A549 (cell line): ENCODE data around the gene CCL4. TPM values are rescaled to one million over a fixed set of nuclear protein-coding genes. Genes with fewer than 3 reads are reported as not detected.

ENCODE experiments used
- ATAC-seq, 2 experiments: fragments of 200-7000 bp in 1 of 2; fragments of >200 bp in 1 of 2; cut with Nextera tagmentation in 1 of 2; cut with Tn5 transposase in 1 of 2; 3 replicates each; pipeline versions ENCODE4 v1.8.0 to v1.9.1; 2018 to 2020; ENCODE audit warnings: mild to moderate bottlenecking in 1 of 2, moderate library complexity in 1 of 2
- CTCF ChIA-PET: fragments of 300-600 bp; sonication (Branson Sonifier 250); formaldehyde crosslinking; extraction: SDS; loops from one replicate; lab custom pipeline; 2021; ENCODE audit warnings: antibody characterized with exemption, inconsistent platforms; lab: Yijun Ruan, JAX
- POLR2A ChIA-PET: fragments of 350-600 bp; formaldehyde crosslinking; extraction: SDS; loops from one replicate; lab custom pipeline; 2021; ENCODE audit warnings: antibody characterized with exemption, inconsistent platforms; lab: Yijun Ruan, JAX
- DNase-seq, 2 experiments: peaks; one replicate each; pipeline versions ENCODE4 v3.0.0 to v3.0.0-alpha.2; 2011 to 2016; ENCODE audit warnings: low read depth in 1 of 2, low spot score in 1 of 2
- FAIRE-seq: peaks from 2 replicates; lab custom pipeline; 2011; peaks lifted over from hg19 to GRCh38; lab: Jason Lieb, UNC
- H3K27ac ChIP-seq, 2 experiments: fragments of >200 bp; sonication (Bioruptor Twin); formaldehyde crosslinking; 3 replicates each; pipeline ENCODE4 v1.5.1; 2016 to 2017
- H3K4me1 ChIP-seq: fragments of >200 bp; sonication (Bioruptor Twin); formaldehyde crosslinking; 3 replicates; pipeline ENCODE4 v1.6.1; 2016
- H3K4me2 ChIP-seq: fragments of >200 bp; sonication (Bioruptor Twin); formaldehyde crosslinking; 3 replicates; pipeline ENCODE4 v1.6.1; 2016
- H3K4me3 ChIP-seq: fragments of >200 bp; sonication (Bioruptor Twin); formaldehyde crosslinking; 3 replicates; pipeline ENCODE4 v1.5.1; 2016
- H3K9me3 ChIP-seq: fragments of >200 bp; sonication (Bioruptor Twin); formaldehyde crosslinking; 3 replicates; pipeline ENCODE4 v1.6.1; 2016
- BHLHE40 ChIP-seq: IDR thresholded peaks from 2 replicates; pipeline ENCODE4 v1.6.1; 2012; ENCODE audit warnings: low read depth, low read length, inconsistent platforms
- CBX2 ChIP-seq: fragments of 200-600 bp; sonication (generic); IDR thresholded peaks from 2 replicates; pipeline ENCODE4 v1.6.1; 2016; ENCODE audit warnings: low read depth, mild to moderate bottlenecking, borderline replicate concordance
- CBX8 ChIP-seq: fragments of 200-600 bp; sonication (generic); IDR thresholded peaks from 2 replicates; pipeline ENCODE4 v1.6.1; 2016
- CEBPB ChIP-seq, 2 experiments: fragments of >200 bp in 1 of 2; sonication (Bioruptor Twin) in 1 of 2; formaldehyde crosslinking in 1 of 2; IDR thresholded peaks; 2 replicates each; pipeline ENCODE4 v1.6.1; 2012 to 2016
- CTCF ChIP-seq: fragments of >200 bp; sonication (Bioruptor Twin); formaldehyde crosslinking; IDR thresholded peaks from 3 replicates; pipeline ENCODE4 v1.5.1; 2016
- E2F6 ChIP-seq: IDR thresholded peaks from 2 replicates; pipeline ENCODE4 v1.6.1; 2012; ENCODE audit warnings: low read depth, borderline replicate concordance
- EHF ChIP-seq: fragments of 250-450 bp; sonication (Bioruptor Pico); IDR thresholded peaks from 2 replicates; pipeline ENCODE4 v1.5.0; 2020; ENCODE audit warnings: mild to moderate bottlenecking
- FOSB ChIP-seq: fragments of 250-450 bp; sonication (Bioruptor Pico); IDR thresholded peaks from 2 replicates; pipeline ENCODE4 v1.5.0; 2020; ENCODE audit warnings: mild to moderate bottlenecking, moderate library complexity
- HES2 ChIP-seq: fragments of >200 bp; sonication (Bioruptor Twin); formaldehyde crosslinking; IDR thresholded peaks from 2 replicates; pipeline ENCODE4 v1.6.1; 2016
- JUNB ChIP-seq: fragments of >200 bp; sonication (Bioruptor Twin); formaldehyde crosslinking; IDR thresholded peaks from 2 replicates; pipeline ENCODE4 v1.6.1; 2016
- MYC ChIP-seq: IDR thresholded peaks from 2 replicates; pipeline ENCODE4 v1.6.1; 2012; ENCODE audit warnings: mild to moderate bottlenecking, inconsistent platforms, low read length, improper control_type of control experiment, borderline replicate concordance
- NFE2L2 ChIP-seq: fragments of 150-350 bp; conservative IDR thresholded peaks from 2 replicates; pipeline ENCODE4 v1.6.1; 2014; ENCODE audit warnings: low read length
- PHF8 ChIP-seq: fragments of 200-600 bp; sonication (generic); IDR thresholded peaks from 2 replicates; pipeline ENCODE4 v1.6.1; 2016; ENCODE audit warnings: low read depth, mild to moderate bottlenecking, antibody characterized with exemption, moderate library complexity, borderline replicate concordance
- POLR2A ChIP-seq: IDR thresholded peaks from 2 replicates; pipeline ENCODE4 v1.6.1; 2012; ENCODE audit warnings: mild to moderate bottlenecking, low read length
- SMC3 ChIP-seq: fragments of >200 bp; sonication (Bioruptor Twin); formaldehyde crosslinking; IDR thresholded peaks from 3 replicates; pipeline ENCODE4 v1.6.1; 2018; ENCODE audit warnings: inconsistent platforms
- TFCP2L1 ChIP-seq: fragments of 250-450 bp; sonication (Bioruptor Pico); IDR thresholded peaks from 2 replicates; pipeline ENCODE4 v1.5.0; 2021; ENCODE audit warnings: mild to moderate bottlenecking
- WGBS: methylation state at CpG from one replicate; pipeline ENCODE4 v1.1.6; 2017; ENCODE audit errors: missing lambda C conversion rate; 5-methylcytosine and 5-hydroxymethylcytosine counted together
- polyA plus RNA-seq, 4 experiments: library from polyadenylated mRNA; depleted of rRNA in 3 of 4; stranded (reverse); fragments of >200 nt; fragmentation: RNase III in 1 of 4; extraction: RNeasy Plus Mini Kit Qiagen cat#74134 plus additional on column Dnase treatment in 1 of 4; gene quantifications; 2 replicates in 3 of 4; 3 replicates in 1 of 4; pipeline ENCODE4 v1.2.3, GENCODE V29; 2011 to 2017
- TF ChIP-seq, protein P1 (sequence below): fragments of 450-650 bp; IDR thresholded peaks from 2 replicates; pipeline ENCODE4 v1.6.1; 2014; ENCODE audit warnings: antibody characterized with exemption
- TF ChIP-seq, protein P2 (sequence below): fragments of 250-450 bp; sonication (Bioruptor Pico); IDR thresholded peaks from 2 replicates; pipeline ENCODE4 v1.5.0; 2021; ENCODE audit warnings: mild to moderate bottlenecking, moderate library complexity, borderline replicate concordance
- TF ChIP-seq, protein P3 (sequence below): fragments of 200-600 bp; sonication (generic); IDR thresholded peaks from 2 replicates; pipeline ENCODE4 v1.6.1; 2016; ENCODE audit warnings: antibody characterized with exemption, mild to moderate bottlenecking, moderate library complexity

The CCL4 gene
- polyA plus RNA-seq, 2 of the 4 experiments (the other 2 are of a cell fraction) = not detected

GRCh38 chr17:36066365-36066985 is 37.2 kb upstream of the CCL4 start:
- Histone ChIP-seq H3K27ac (no peak overlapping the region), H3K4me1 (no peaks in the 10 kb centered on the region), H3K9me3 (no peaks in the 10 kb centered on the region), H3K4me2 (no peak overlapping the region), H3K4me3 (no peak overlapping the region)
- FAIRE-seq (no peak), ATAC-seq (no peak), DNase-seq (no peak)
- ChIA-PET CTCF (interaction anchor here (1.2 to 2.1 kb wide), 3 partner anchors 12 to 97 kb away, joined by 3 to 6 read pairs (median 4); no protein-coding TSS in a partner anchor), POLR2A (no interaction called here)
- 25% methylated on average over 6 of the region's 6 CpGs for WGBS
- TF ChIP-seq POLR2A (no peak), CBX2 (no peak), BHLHE40 (no peak), PHF8 (no peak), SMC3 (no peak), NFE2L2 (no peak), CBX8 (no peak), CEBPB (IDR thresholded peaks at IDR 0.05) (no peak), EHF (CRISPR knock-in tag) (no peak), CTCF (no peak), E2F6 (no peak), TFCP2L1 (CRISPR knock-in tag) (no peak), FOSB (CRISPR knock-in tag) (no peak), MYC (no peak), JUNB (no peak), HES2 (no peak)
- TF ChIP-seq, protein P1, sequence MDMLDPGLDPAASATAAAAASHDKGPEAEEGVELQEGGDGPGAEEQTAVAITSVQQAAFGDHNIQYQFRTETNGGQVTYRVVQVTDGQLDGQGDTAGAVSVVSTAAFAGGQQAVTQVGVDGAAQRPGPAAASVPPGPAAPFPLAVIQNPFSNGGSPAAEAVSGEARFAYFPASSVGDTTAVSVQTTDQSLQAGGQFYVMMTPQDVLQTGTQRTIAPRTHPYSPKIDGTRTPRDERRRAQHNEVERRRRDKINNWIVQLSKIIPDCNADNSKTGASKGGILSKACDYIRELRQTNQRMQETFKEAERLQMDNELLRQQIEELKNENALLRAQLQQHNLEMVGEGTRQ = no peak
- TF ChIP-seq, protein P2, sequence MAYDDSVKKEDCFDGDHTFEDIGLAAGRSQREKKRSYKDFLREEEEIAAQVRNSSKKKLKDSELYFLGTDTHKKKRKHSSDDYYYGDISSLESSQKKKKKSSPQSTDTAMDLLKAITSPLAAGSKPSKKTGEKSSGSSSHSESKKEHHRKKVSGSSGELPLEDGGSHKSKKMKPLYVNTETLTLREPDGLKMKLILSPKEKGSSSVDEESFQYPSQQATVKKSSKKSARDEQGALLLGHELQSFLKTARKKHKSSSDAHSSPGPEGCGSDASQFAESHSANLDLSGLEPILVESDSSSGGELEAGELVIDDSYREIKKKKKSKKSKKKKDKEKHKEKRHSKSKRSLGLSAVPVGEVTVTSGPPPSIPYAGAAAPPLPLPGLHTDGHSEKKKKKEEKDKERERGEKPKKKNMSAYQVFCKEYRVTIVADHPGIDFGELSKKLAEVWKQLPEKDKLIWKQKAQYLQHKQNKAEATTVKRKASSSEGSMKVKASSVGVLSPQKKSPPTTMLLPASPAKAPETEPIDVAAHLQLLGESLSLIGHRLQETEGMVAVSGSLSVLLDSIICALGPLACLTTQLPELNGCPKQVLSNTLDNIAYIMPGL = no peak
- TF ChIP-seq, protein P3, sequence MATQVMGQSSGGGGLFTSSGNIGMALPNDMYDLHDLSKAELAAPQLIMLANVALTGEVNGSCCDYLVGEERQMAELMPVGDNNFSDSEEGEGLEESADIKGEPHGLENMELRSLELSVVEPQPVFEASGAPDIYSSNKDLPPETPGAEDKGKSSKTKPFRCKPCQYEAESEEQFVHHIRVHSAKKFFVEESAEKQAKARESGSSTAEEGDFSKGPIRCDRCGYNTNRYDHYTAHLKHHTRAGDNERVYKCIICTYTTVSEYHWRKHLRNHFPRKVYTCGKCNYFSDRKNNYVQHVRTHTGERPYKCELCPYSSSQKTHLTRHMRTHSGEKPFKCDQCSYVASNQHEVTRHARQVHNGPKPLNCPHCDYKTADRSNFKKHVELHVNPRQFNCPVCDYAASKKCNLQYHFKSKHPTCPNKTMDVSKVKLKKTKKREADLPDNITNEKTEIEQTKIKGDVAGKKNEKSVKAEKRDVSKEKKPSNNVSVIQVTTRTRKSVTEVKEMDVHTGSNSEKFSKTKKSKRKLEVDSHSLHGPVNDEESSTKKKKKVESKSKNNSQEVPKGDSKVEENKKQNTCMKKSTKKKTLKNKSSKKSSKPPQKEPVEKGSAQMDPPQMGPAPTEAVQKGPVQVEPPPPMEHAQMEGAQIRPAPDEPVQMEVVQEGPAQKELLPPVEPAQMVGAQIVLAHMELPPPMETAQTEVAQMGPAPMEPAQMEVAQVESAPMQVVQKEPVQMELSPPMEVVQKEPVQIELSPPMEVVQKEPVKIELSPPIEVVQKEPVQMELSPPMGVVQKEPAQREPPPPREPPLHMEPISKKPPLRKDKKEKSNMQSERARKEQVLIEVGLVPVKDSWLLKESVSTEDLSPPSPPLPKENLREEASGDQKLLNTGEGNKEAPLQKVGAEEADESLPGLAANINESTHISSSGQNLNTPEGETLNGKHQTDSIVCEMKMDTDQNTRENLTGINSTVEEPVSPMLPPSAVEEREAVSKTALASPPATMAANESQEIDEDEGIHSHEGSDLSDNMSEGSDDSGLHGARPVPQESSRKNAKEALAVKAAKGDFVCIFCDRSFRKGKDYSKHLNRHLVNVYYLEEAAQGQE = no peak
